Smooth muscle cell (in vitro differentiated cells): ENCODE results near the gene NFIA. TPM values are rescaled to one million over a fixed set of nuclear protein-coding genes. Genes with fewer than 3 reads are reported as not detected.

Source experiments
- DNase-seq: peaks from one replicate; lab custom pipeline; 2025; ENCODE audit not compliant: unreplicated experiment; lab: John Stamatoyannopoulos, UW
- H2AFZ ChIP-seq: fragments of 200-600 bp; sonication (generic); 2 replicates; pipeline ENCODE4 v1.6.0; 2016; ENCODE audit warnings: antibody characterized with exemption, low read depth, mild to moderate bottlenecking
- H3F3A ChIP-seq: fragments of 200-600 bp; sonication (generic); 2 replicates; pipeline ENCODE4 v1.6.0; 2017; ENCODE audit warnings: antibody characterized with exemption, low read depth
- H3K27ac ChIP-seq: fragments of 200-600 bp; sonication (generic); 2 replicates; pipeline ENCODE4 v1.5.1; 2016; ENCODE audit warnings: low read depth, mild to moderate bottlenecking
- H3K27me3 ChIP-seq: fragments of 200-600 bp; sonication (generic); 2 replicates; pipeline ENCODE4 v1.6.1; 2016; ENCODE audit warnings: low read depth, mild to moderate bottlenecking
- H3K36me3 ChIP-seq: fragments of 200-600 bp; sonication (generic); 2 replicates; pipeline ENCODE4 v1.5.1; 2016; ENCODE audit warnings: low read depth
- H3K4me1 ChIP-seq: fragments of 200-600 bp; sonication (generic); 2 replicates; pipeline ENCODE4 v1.5.1; 2016; ENCODE audit warnings: low read depth
- H3K4me2 ChIP-seq: fragments of 200-600 bp; sonication (generic); 2 replicates; pipeline ENCODE4 v1.6.0; 2016; ENCODE audit warnings: mild to moderate bottlenecking
- H3K4me3 ChIP-seq: fragments of 200-600 bp; sonication (generic); 2 replicates; pipeline ENCODE4 v1.5.1; 2016; ENCODE audit warnings: mild to moderate bottlenecking
- H3K79me2 ChIP-seq: fragments of 200-600 bp; sonication (generic); 2 replicates; pipeline ENCODE4 v1.6.0; 2016; ENCODE audit warnings: low read depth, mild to moderate bottlenecking
- H3K9ac ChIP-seq: fragments of 200-600 bp; sonication (generic); 2 replicates; pipeline ENCODE4 v1.6.0; 2016; ENCODE audit warnings: low read depth
- H3K9me3 ChIP-seq: fragments of 200-600 bp; sonication (generic); replicated peaks from 2 replicates; pipeline ENCODE4 v1.5.1; 2016; ENCODE audit warnings: low read depth
- H4K20me1 ChIP-seq: fragments of 200-600 bp; sonication (generic); 2 replicates; pipeline ENCODE4 v1.6.0; 2016; ENCODE audit warnings: low read depth
- CTCF ChIP-seq: fragments of 200-600 bp; sonication (generic); IDR thresholded peaks from 2 replicates; pipeline ENCODE4 v1.5.1; 2017; ENCODE audit warnings: borderline replicate concordance, mild to moderate bottlenecking, antibody characterized with exemption; ENCODE audit not compliant: insufficient read depth, poor library complexity, severe bottlenecking
- WGBS: methylation state at CpG from one replicate; pipeline ENCODE4 v1.1.7; 2016; ENCODE audit warnings: low lambda C conversion rate; 5-methylcytosine and 5-hydroxymethylcytosine counted together
- polyA plus RNA-seq: library from polyadenylated mRNA; unstranded; fragments of >200 nt; fragmentation: Nextera tagmentation; extraction: Ambion mirVana; gene quantifications from 2 replicates; pipeline ENCODE4 v1.2.1, GENCODE V29; 2016
- total RNA-seq: library from RNA; depleted of rRNA; stranded (reverse); fragments of >200 nt; gene quantifications from 2 replicates; pipeline ENCODE4 v1.2.3, GENCODE V29; 2014

NFIA gene
- total and polyA plus RNA-seq, 2 experiments from 2014 or later, result 5.0 to 6.2 TPM

- H3K79me2 ChIP-seq, result no peaks in the 10 kb centered on the region
- no peak for TF ChIP-seq CTCF
- DNase-seq, result no peak
- no peak overlapping the region for H3K9ac ChIP-seq
- H3K27me3 ChIP-seq, result no peaks in the 10 kb centered on the region
- H3F3A ChIP-seq, result peaks cover 4% of the 10 kb centered on the region
- no peaks in the 10 kb centered on the region for H3K36me3 ChIP-seq
- no peak overlapping the region for H3K4me2 ChIP-seq
- 90% methylated on average over 10 of the region's 10 CpGs for WGBS
- H2AFZ ChIP-seq, result no peak overlapping the region
- H3K9me3 ChIP-seq, result no peaks in the 10 kb centered on the region
- H3K4me3 ChIP-seq, result no peak overlapping the region
- H3K27ac ChIP-seq, result no peak overlapping the region
- no peaks in the 10 kb centered on the region for H3K4me1 ChIP-seq
- no peaks in the 10 kb centered on the region for H4K20me1 ChIP-seq
Measured at GRCh38 chr1:61187352-61188086, 105.2 kb downstream of the NFIA start.

- no peak overlapping the region for H2AFZ ChIP-seq
- no peak overlapping the region for H3K4me3 ChIP-seq
- H4K20me1 ChIP-seq, result no peaks in the 10 kb centered on the region
- H3K4me2 ChIP-seq, result no peak overlapping the region
- 86% methylated on average over 4 of the region's 4 CpGs for WGBS
- no peak for TF ChIP-seq CTCF
- H3K27me3 ChIP-seq, result peaks cover 5% of the 10 kb centered on the region
- no peaks in the 10 kb centered on the region for H3K79me2 ChIP-seq
- no peaks in the 10 kb centered on the region for H3K4me1 ChIP-seq
- H3K9ac ChIP-seq, result no peak overlapping the region
- no peaks in the 10 kb centered on the region for H3F3A ChIP-seq
- no peaks in the 10 kb centered on the region for H3K36me3 ChIP-seq
- H3K9me3 ChIP-seq, result no peaks in the 10 kb centered on the region
- H3K27ac ChIP-seq, result no peak overlapping the region
- DNase-seq, result no peak
Measured at GRCh38 chr1:61190153-61190552, 107.8 kb downstream of the NFIA start.

- no peaks in the 10 kb centered on the region for H4K20me1 ChIP-seq
- H3K4me2 ChIP-seq, result no peak overlapping the region
- no peaks in the 10 kb centered on the region for H3K36me3 ChIP-seq
- 86% methylated on average over 5 of the region's 5 CpGs for WGBS
- H3K4me3 ChIP-seq, result no peak overlapping the region
- H3K9ac ChIP-seq, result no peak overlapping the region
- no peak for DNase-seq
- no peak overlapping the region for H3K27ac ChIP-seq
- peaks cover 5% of the 10 kb centered on the region for H3K27me3 ChIP-seq
- no peak for TF ChIP-seq CTCF
- no peak overlapping the region for H2AFZ ChIP-seq
- H3K9me3 ChIP-seq, result no peaks in the 10 kb centered on the region
- H3F3A ChIP-seq, result no peaks in the 10 kb centered on the region
- no peaks in the 10 kb centered on the region for H3K4me1 ChIP-seq
- no peaks in the 10 kb centered on the region for H3K79me2 ChIP-seq
Measured at GRCh38 chr1:61190618-61191432, 108.5 kb downstream of the NFIA start.

- no peaks in the 10 kb centered on the region for H4K20me1 ChIP-seq
- no peak overlapping the region for H3K4me3 ChIP-seq
- no peaks in the 10 kb centered on the region for H3K4me1 ChIP-seq
- no peaks in the 10 kb centered on the region for H3K9me3 ChIP-seq
- peaks cover 5% of the 10 kb centered on the region for H3K27me3 ChIP-seq
- no peaks in the 10 kb centered on the region for H3K36me3 ChIP-seq
- DNase-seq, result no peak
- no peak overlapping the region for H2AFZ ChIP-seq
- no peak overlapping the region for H3K9ac ChIP-seq
- no peak overlapping the region for H3K4me2 ChIP-seq
- TF ChIP-seq CTCF, result no peak
- no peaks in the 10 kb centered on the region for H3F3A ChIP-seq
- 87% methylated on average over 1 of the region's 1 CpG for WGBS
- no peaks in the 10 kb centered on the region for H3K79me2 ChIP-seq
- H3K27ac ChIP-seq, result no peak overlapping the region
Measured at GRCh38 chr1:61191433-61191720, 109.0 kb downstream of the NFIA start.
